Upper lobe of left lung (tissue), 4 donors: ENCODE results near the gene TMEM35A.

Source experiments
- EP300 ChIP-seq, 4 donors: sonication (generic); formaldehyde crosslinking; IDR thresholded peaks; one replicate each; pipeline ENCODE4 v1.5.1; 2017; ENCODE audit warnings: antibody characterized with exemption in 4 of 4, control low read depth in 2 of 4
- TF ChIP-seq, protein P1 (sequence below), 6 experiments: fragments of 450-650 bp in 4 of 6; fragments of 200-600 bp in 2 of 6; sonication (generic) in 2 of 6; IDR thresholded peaks; one replicate each; pipeline ENCODE4 v1.5.1; 2016 to 2019; ENCODE audit warnings: antibody characterized with exemption in 6 of 6

GRCh38 chrX:101078716-101079598, at the start of gene TMEM35A:
- no peak for TF ChIP-seq EP300 (IDR thresholded peaks at IDR 0.05)
- TF ChIP-seq, protein P1, sequence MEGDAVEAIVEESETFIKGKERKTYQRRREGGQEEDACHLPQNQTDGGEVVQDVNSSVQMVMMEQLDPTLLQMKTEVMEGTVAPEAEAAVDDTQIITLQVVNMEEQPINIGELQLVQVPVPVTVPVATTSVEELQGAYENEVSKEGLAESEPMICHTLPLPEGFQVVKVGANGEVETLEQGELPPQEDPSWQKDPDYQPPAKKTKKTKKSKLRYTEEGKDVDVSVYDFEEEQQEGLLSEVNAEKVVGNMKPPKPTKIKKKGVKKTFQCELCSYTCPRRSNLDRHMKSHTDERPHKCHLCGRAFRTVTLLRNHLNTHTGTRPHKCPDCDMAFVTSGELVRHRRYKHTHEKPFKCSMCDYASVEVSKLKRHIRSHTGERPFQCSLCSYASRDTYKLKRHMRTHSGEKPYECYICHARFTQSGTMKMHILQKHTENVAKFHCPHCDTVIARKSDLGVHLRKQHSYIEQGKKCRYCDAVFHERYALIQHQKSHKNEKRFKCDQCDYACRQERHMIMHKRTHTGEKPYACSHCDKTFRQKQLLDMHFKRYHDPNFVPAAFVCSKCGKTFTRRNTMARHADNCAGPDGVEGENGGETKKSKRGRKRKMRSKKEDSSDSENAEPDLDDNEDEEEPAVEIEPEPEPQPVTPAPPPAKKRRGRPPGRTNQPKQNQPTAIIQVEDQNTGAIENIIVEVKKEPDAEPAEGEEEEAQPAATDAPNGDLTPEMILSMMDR (IDR thresholded peaks at IDR 0.05) = no peak
